K562 (cell line): ENCODE data around the gene GLIS2. TPM values are rescaled to one million over a fixed set of nuclear protein-coding genes. Genes with fewer than 3 reads are reported as not detected.

Source experiments
- BMI1 ChIP-seq: fragments of 150-350 bp; IDR thresholded peaks from 2 replicates; pipeline ENCODE4 v1.6.1; 2014; ENCODE audit warnings: low read length
- CHCHD3 ChIP-seq: fragments of 250-450 bp; sonication (Bioruptor Pico); IDR thresholded peaks from 2 replicates; pipeline ENCODE4 v2.1.2; 2022; ENCODE audit warnings: mild to moderate bottlenecking
- CTBP1 ChIP-seq: fragments of 450-650 bp; IDR thresholded peaks from 2 replicates; pipeline ENCODE4 v1.6.1; 2016; ENCODE audit warnings: borderline replicate concordance
- ETV5 ChIP-seq: sonication (generic); formaldehyde crosslinking; IDR thresholded peaks from 2 replicates; pipeline ENCODE4 v1.4.0; 2020; ENCODE audit warnings: low read depth, mild to moderate bottlenecking, missing genetic modification reagents
- HNRNPLL ChIP-seq: fragments of 200-400 bp; formaldehyde crosslinking; IDR thresholded peaks from 2 replicates; pipeline ENCODE4 v1.6.1; 2017; ENCODE audit warnings: low read length, low read depth, mild to moderate bottlenecking; ENCODE audit not compliant: poor library complexity, severe bottlenecking
- JUN ChIP-seq, 2 experiments: sonication (generic) in 1 of 2; formaldehyde crosslinking in 1 of 2; IDR thresholded peaks; 2 replicates each; pipeline versions ENCODE4 v1.6.1 to v1.8.0; 2012 to 2022; ENCODE audit warnings: borderline replicate concordance in 2 of 2, mild to moderate bottlenecking in 2 of 2, improper control_type of control experiment in 1 of 2, low read depth in 1 of 2, low read length in 1 of 2, missing genetic modification reagents in 1 of 2
- KDM1A ChIP-seq, 2 experiments: fragments of 450-650 bp; IDR thresholded peaks; 2 replicates each; pipeline ENCODE4 v1.6.1; 2016; ENCODE audit warnings: mild to moderate bottlenecking in 2 of 2
- KHSRP ChIP-seq: fragments of 450-650 bp; IDR thresholded peaks from 2 replicates; pipeline ENCODE4 v1.6.1; 2017
- KLF6 ChIP-seq: fragments of 250-450 bp; sonication (Bioruptor Pico); IDR thresholded peaks from 2 replicates; pipeline ENCODE4 v1.4.0; 2020; ENCODE audit warnings: mild to moderate bottlenecking, moderate library complexity, borderline replicate concordance
- MAFK ChIP-seq: IDR thresholded peaks from 2 replicates; pipeline ENCODE4 v1.6.1; 2011; ENCODE audit warnings: low read length, improper control_type of control experiment
- NFYB ChIP-seq: IDR thresholded peaks from 2 replicates; pipeline ENCODE4 v1.6.1; 2011; ENCODE audit warnings: mild to moderate bottlenecking, moderate library complexity; ENCODE audit not compliant: insufficient read length; ENCODE audit errors: extremely low read depth
- SMARCA4 ChIP-seq: fragments of 450-650 bp; IDR thresholded peaks from 2 replicates; pipeline ENCODE4 v1.6.1; 2016
- ZEB2 ChIP-seq: fragments of 450-650 bp; IDR thresholded peaks from 2 replicates; pipeline ENCODE4 v1.6.1; 2016
- ZNF174 ChIP-seq: fragments of 250-450 bp; sonication (Bioruptor Pico); IDR thresholded peaks from 2 replicates; pipeline ENCODE4 v1.4.0; 2020; ENCODE audit warnings: mild to moderate bottlenecking
- ZNF561 ChIP-seq: fragments of 450-650 bp; formaldehyde crosslinking; conservative IDR thresholded peaks from 2 replicates; pipeline ENCODE4 v1.4.0; 2020; ENCODE audit warnings: mild to moderate bottlenecking, moderate library complexity
- ZNF707 ChIP-seq: fragments of 250-450 bp; sonication (Bioruptor Pico); conservative IDR thresholded peaks from 2 replicates; pipeline ENCODE4 v1.8.0; 2022; ENCODE audit warnings: inconsistent platforms, mild to moderate bottlenecking, moderate library complexity
- polyA plus RNA-seq, 8 experiments: library from polyadenylated mRNA; depleted of rRNA in 4 of 8; stranded (reverse) in 5 of 8; unstranded in 3 of 8; fragments of >200 nt; fragmentation: Nextera tagmentation in 2 of 8; fragmentation: Illumina TruSeq in 1 of 8; extraction: Ambion mirVana in 2 of 8; extraction: Trizol in 1 of 8; gene quantifications; 2 replicates each; pipeline versions ENCODE4 v1.2.1 to v1.2.3, GENCODE V29; 2011 to 2014; ENCODE audit warnings: inconsistent platforms in 1 of 8, missing spikeins in 1 of 8
- total RNA-seq, 7 experiments: library from RNA; depleted of rRNA in 6 of 7; stranded (reverse); fragments of >200 nt in 6 of 7; fragmentation: Illumina TruSeq in 2 of 7; extraction: Trizol in 2 of 7; gene quantifications; 2 replicates each; pipeline versions ENCODE4 v1.2.1 to v1.2.3, GENCODE V29; 2011 to 2021; ENCODE audit warnings: low replicate concordance in 1 of 7
- TF ChIP-seq, protein P1 (sequence below), 2 experiments: IDR thresholded peaks in 1 of 2; conservative IDR thresholded peaks in 1 of 2; 2 replicates each; pipeline ENCODE4 v1.6.1; 2016; ENCODE audit warnings: low read depth in 2 of 2, mild to moderate bottlenecking in 1 of 2, missing compliant biosample characterization in 1 of 2, missing genetic modification characterization in 1 of 2, moderate library complexity in 1 of 2
- TF ChIP-seq, protein P2 (sequence below): fragments of 450-650 bp; IDR thresholded peaks from 2 replicates; pipeline ENCODE4 v1.6.1; 2016; ENCODE audit warnings: antibody characterized with exemption
- TF ChIP-seq, protein P3 (sequence below): IDR thresholded peaks from 2 replicates; pipeline ENCODE4 v1.6.1; 2011; ENCODE audit not compliant: insufficient read length; ENCODE audit errors: extremely low read depth
- TF ChIP-seq, protein P4 (sequence below): sonication (generic); formaldehyde crosslinking; IDR thresholded peaks from 2 replicates; pipeline ENCODE4 v1.8.0; 2022; ENCODE audit warnings: mild to moderate bottlenecking, missing genetic modification reagents

GLIS2 gene
- total and polyA plus RNA-seq, 9 of the 15 experiments (the other 6 are each of a cell fraction or from before 2014, with no cell fraction given), result 0.10 to 9.0 (median 0.57) TPM

DNA sequence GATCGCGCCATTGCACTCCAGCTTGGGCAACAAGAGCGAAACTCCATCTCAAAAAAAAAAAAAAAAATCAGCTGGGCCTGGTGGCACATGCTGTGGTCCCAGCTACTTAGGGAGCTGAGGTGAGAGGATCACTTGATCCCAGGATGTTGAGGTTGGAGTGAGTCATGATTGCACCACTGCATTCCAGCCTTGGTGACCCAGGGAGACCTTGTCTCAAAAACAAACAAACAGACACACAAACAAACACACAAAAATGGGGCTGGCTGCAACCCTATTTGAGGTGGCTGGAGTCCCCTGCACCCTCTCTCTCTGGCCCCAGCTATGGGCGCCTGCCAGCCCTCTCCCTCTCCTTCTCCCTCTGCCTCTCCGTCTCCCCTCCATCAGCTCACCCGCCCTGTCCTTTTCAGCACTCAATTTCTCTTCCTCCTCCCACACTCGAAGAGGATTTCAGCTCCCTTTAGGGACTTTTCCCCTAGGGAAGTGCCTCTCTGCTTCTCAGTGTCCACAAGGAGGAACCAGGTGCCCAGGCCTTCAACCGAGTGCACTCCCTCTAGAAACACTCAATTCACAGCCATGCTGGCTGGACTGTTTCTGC is 25.5 kb upstream of the GLIS2 start (continued):
- TF ChIP-seq, protein P1, sequence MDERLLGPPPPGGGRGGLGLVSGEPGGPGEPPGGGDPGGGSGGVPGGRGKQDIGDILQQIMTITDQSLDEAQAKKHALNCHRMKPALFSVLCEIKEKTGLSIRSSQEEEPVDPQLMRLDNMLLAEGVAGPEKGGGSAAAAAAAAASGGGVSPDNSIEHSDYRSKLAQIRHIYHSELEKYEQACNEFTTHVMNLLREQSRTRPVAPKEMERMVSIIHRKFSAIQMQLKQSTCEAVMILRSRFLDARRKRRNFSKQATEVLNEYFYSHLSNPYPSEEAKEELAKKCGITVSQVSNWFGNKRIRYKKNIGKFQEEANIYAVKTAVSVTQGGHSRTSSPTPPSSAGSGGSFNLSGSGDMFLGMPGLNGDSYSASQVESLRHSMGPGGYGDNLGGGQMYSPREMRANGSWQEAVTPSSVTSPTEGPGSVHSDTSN (CRISPR knock-in tag; IDR thresholded peaks at IDR 0.05; ENCODE audit: low read depth), result no peak
- TF ChIP-seq, protein P1 (tag; conservative IDR thresholded peaks at IDR 0.05; ENCODE audit: low read depth), result no peak
- TF ChIP-seq KLF6 (CRISPR knock-in tag) (no peak), KDM1A (IDR thresholded peaks at IDR 0.05) (peak; percentile 14 to 24; a peak in 1 of 4 replicates), JUN (IDR thresholded peaks at IDR 0.05; ENCODE audit: borderline replicate concordance, low read depth, low read length) (peak; percentile 82), JUN (CRISPR knock-in tag; IDR thresholded peaks at IDR 0.05; ENCODE audit: borderline replicate concordance) (no peak), KHSRP (no peak), ZNF561 (CRISPR knock-in tag) (no peak), ZEB2 (0 out of 2 replicates have a peak, but pooled peaks have one; percentile 31), ZNF174 (CRISPR knock-in tag) (no peak), HNRNPLL (no peak), CTBP1 (0 out of 2 replicates have a peak, but pooled peaks have one; percentile 22), MAFK (no peak), ZNF707 (CRISPR knock-in tag) (no peak), BMI1 (no peak), SMARCA4 (peak; percentile 37; the same call in 1 of the 2 replicates), ETV5 (no peak), NFYB (no peak), CHCHD3 (no peak)
- TF ChIP-seq, protein P2, sequence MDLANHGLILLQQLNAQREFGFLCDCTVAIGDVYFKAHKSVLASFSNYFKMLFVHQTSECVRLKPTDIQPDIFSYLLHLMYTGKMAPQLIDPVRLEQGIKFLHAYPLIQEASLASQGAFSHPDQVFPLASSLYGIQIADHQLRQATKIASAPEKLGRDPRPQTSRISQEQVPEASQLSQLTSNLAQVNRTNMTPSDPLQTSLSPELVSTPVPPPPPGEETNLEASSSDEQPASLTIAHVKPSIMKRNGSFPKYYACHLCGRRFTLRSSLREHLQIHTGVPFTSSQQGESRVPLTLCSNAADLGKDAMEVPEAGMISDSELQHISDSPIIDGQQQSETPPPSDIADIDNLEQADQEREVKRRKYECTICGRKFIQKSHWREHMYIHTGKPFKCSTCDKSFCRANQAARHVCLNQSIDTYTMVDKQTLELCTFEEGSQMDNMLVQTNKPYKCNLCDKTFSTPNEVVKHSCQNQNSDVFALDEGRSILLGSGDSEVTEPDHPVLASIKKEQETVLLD, result no peak
- TF ChIP-seq, protein P3, sequence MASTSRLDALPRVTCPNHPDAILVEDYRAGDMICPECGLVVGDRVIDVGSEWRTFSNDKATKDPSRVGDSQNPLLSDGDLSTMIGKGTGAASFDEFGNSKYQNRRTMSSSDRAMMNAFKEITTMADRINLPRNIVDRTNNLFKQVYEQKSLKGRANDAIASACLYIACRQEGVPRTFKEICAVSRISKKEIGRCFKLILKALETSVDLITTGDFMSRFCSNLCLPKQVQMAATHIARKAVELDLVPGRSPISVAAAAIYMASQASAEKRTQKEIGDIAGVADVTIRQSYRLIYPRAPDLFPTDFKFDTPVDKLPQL, result no peak
- TF ChIP-seq, protein P4, sequence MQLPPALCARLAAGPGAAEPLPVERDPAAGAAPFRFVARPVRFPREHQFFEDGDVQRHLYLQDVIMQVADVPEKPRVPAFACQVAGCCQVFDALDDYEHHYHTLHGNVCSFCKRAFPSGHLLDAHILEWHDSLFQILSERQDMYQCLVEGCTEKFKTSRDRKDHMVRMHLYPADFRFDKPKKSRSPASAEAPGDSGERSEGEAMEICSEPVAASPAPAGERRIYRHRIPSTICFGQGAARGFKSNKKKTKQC (CRISPR knock-in tag), result no peak
